GM21619 (cell line): ENCODE data around the gene THG1L.
"Not testable (repeated sequence)": the region's sequence is repeated elsewhere in the genome, so short reads cannot be mapped to it uniquely, and the experiment has no call there.

Experiments
- ATAC-seq: cut with Tn5 transposase; IDR thresholded peaks from one replicate; pipeline ENCODE4 v1.9.1; 2021; ENCODE audit not compliant: unreplicated experiment

Gene THG1L

DNA sequence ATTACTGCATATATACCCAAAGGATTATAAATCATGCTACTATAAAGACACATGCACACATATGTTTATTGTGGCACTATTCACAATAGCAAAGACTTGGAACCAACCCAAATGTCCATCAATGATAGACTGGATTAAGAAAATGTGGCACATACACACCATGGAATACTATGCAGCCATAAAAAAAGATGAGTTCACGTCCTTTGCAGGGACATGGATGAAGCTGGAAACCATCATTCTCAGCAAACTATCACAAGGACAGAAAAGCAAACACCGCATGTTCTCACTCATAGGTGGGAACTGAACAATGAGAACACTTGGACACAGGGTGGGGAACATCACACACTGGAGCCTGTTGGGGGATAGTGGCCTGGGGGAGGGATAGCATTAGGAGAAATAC lies 4.6 kb upstream of the THG1L start:
- ATAC-seq = not testable (repeated sequence)

DNA sequence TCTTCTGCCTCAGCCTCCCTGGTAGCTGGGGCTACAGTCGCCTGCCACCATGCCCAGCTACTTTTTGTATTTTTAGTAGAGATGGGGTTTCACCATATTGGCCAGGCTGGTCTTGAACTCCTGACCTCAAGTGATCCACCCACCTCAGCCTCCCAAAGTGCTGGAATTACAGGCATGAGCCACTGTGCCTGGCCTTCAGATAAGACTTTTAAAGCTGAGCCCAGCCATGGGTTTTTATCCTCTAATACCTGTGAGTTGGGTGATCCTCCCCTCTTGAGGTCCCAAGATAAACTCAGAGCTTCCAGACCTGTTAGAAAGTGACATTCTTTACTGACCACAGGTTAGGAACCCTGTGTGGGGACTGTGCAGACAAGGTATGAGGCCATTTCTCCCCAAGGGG lies 3.4 kb upstream of the THG1L start:
- ATAC-seq = not testable (repeated sequence)

DNA sequence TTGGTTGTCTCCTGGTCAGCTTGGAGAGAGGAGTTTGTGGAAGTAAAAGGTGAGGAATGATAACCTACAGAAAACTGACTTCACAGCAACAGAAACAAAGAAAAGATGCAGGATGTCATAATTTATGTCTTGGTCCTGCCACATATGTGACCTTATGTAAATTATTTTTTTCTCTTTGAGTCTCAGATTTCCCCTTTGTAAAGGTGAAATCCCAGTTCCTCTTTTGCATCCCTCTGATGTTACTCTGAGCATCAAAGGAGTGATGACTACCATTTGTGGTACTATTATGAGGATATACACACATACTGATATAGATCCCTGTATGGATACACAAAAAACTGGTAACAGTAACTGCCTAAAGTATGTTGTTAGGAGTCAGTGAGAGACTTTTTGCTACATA lies 1.4 kb upstream of the THG1L start:
- peak; percentile 65 for ATAC-seq

DNA sequence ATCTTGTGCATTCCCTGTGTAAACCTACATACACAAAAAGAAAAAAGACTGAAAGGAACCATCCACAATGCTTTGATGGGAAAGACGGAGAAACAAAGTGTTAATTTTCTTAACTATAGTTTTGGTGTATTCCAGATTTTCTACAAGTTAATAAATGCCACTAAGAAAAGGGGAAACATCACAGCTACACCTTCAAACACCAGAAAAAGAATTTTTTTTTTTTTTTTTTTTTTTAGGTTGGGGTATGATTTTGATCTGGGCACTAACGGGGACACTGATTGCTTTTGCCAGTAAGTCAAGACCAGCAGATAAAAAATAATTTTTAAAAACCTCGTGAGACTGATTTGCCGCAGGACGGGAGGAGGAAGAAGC lies 334 bp upstream of the THG1L start:
- no peak for ATAC-seq

DNA sequence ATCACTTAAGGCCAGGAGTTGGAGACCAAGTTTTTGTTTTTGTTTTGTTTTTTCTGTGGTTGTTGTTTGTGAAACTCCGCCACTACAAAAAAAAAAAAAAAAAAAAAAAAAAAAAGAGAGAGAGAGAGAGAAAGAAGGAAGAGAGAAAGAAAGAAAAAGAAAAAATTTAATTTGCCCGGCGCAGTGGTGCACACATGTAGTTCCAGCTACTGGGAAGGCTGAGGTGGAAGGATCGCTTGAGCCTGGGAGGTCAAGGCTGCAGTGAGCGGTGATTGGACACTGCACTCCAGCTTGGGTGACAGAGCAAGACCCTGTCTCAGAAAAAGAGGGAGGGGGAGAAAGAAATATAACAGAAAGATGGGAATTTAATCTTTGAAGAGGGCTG lies 902 bp downstream of the THG1L start:
- no peak for ATAC-seq

DNA sequence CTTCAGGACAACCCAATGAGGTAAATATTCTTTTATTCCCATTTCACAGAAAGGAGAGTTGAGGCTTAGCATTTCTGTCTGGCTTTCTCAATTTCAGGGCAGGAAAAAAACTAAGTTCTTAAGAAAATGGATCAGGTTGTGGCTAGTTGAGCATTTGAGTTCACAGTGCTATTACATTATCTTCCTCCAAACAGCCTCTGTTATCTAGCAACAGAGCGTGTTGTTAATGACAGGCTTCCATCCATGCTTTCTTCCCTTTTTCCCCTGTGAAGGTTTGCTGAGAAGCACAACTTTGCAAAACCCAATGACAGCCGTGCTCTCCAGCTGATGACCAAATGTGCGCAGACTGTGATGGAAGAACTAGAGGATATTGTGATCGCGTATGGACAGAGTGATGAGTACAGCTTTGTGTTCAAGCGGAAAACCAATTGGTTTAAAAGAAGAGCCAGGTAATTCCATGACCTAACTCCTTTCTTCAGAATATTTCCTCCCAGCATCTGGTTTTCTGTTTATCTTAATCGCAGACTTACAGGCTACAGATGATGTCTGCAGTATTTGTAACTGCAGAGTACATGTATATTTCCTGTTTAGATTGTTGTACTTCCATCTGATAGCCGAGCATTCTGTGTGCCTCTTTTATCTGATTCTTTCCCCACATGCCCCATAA lies 1.5 kb downstream of the THG1L start:
- no peak for ATAC-seq

DNA sequence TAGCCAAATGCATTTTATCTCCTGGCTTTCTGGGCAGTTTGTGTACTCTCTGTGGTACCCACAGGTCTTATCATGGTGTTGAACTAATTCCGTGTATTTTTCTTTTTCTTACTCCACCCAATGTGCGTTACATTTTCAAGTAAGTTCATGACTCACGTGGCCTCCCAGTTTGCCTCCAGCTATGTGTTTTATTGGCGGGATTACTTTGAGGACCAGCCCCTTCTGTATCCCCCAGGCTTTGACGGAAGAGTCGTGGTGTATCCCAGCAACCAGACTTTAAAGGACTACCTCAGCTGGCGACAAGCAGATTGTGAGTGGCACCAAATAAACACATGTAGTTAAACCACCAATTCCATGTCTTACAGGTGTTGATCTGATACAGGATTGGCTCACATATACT lies 3.2 kb downstream of the THG1L start:
- ATAC-seq = no peak

DNA sequence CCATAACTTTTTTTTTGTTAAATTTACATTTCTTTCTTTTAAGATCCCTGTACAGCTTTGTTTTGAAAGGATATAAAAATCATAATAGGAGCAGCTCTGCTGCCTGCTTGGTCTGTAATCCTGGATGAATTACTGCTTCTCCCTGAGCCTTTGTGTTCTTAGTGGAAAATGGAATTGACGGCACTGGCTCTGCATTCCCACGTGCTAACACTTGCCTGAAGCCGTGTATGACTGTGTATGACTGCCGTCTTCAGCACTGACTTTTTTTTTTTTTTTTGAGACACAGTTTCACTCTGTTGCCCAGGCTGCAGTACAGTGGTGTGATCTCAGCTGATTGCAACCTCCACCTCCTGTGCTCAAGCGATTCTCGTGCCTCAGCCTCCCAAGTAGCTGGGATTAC lies 4.8 kb downstream of the THG1L start:
- no peak for ATAC-seq

DNA sequence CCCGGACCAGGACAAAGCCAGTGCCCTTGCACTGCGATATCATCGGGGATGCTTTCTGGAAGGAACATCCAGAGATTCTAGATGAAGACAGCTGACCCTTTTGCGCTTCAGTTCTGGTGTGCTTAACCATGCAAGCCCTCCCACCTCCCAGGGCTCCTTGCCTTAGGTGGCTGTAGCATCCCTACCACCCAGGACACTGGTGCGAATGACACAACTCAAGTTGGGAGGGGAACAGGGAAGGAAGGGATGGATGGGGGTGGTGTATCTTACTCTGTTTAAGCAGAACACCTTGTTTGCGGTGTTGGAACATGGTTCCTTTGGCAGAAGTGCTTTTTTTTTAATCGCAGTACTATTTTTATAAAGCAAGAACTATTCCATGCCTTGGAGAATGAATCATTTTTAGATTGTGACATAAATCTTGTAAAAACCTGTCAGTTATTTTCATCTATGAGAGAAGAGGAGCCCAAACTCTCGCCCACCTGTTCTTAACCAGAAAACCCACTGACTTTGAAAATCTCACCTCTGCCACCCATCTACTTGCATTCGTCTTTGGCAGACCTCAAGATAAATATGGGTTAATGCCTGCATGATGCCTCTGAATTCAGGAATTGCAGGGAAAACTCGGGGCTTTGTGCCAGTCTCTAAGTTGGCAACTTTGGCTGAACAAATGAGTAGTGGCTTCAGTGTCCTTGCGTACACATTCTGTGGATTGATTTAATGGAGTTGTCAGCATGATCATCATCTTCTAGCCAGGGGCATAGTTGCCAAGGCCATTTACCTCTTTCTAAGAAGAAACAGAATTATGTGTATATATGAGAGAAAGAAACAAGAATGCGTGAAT lies 8.4 kb downstream of the THG1L start:
- ATAC-seq = no peak

DNA sequence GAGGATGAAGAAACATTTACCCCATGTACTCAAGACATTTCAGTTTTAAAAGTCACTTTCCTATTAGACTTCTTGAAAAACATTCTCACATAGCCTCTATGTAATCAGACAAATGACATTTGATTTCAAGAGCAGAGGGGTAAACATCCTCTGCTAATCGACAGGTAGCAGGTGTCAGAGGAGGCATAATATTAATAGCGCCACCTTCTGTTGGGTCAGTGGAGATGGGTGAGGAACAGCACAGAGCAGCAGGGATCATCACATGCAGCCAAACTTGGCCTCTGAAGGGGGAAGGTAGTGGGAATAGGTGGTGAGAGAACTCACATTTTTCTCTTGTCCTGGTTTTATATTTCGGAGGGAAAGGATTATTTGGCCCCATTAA lies 9.0 kb downstream of the THG1L start:
- ATAC-seq = no peak

DNA sequence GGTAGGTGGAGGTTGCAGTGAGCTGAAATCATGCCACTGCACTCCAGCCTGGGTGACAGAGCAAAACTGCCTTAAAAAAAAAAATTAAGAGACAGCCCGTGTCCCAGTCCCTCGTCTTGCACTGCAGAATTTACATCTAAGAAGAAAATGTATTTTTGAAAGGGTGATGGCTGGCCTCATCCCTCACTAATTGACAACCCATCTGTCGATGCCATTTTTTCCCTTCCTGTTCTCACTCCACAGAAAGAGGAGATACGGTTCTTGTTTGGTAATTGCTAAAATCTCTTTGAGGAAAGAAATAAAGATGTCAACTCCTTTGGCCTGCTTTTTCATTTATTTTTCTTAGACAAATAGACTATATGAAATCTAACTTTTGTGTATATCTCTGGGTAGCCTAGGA lies 9.9 kb downstream of the THG1L start:
- ATAC-seq = no peak

DNA sequence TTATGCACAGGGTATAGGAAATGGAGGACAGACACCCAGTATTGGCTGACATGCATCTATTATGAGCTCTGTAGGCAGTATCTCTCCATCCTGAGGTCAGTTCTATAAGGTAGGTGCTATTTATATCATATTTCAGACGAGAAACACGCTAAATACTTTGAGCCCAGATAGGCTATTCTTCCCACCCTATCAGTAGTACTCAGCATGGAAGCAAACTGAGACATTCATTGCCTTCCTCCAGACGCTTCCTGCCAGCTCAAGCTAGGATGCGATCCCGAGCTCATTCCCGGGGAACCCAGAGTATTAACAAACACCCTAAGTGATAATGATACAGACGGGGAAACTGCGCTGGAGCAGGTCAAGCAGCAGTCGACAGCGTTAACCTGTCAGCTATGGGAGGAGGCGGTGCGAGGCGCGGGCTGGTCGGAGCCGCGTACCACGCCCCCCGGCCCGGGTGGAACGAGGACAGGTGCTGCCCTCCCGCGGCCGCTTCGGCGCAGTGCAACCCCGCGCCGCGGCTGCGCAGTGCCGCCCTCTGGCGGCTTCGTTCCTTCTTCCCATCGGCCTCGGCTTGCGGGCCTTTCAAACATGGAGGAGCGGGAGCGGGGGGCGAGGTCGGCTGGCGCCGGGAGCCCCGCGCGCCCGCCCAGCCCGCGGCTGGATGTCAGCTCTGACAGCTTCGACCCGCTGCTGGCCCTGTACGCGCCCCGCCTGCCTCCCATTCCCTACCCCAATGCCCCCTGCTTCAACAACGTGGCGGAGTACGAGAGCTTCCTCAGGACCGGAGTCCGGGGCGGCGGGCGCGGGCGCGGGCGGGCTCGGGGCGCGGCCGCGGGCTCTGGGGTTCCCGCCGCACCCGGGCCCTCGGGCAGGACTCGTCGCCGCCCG lies 12.2 kb downstream of the THG1L start, which contains the start of gene LSM11:
Gene LSM11 (plus strand): TSS at position 550 of the 888 bp plus-strand sequence. CDS start 39 bp downstream, at position 589.
- ATAC-seq = peak; percentile 95

DNA sequence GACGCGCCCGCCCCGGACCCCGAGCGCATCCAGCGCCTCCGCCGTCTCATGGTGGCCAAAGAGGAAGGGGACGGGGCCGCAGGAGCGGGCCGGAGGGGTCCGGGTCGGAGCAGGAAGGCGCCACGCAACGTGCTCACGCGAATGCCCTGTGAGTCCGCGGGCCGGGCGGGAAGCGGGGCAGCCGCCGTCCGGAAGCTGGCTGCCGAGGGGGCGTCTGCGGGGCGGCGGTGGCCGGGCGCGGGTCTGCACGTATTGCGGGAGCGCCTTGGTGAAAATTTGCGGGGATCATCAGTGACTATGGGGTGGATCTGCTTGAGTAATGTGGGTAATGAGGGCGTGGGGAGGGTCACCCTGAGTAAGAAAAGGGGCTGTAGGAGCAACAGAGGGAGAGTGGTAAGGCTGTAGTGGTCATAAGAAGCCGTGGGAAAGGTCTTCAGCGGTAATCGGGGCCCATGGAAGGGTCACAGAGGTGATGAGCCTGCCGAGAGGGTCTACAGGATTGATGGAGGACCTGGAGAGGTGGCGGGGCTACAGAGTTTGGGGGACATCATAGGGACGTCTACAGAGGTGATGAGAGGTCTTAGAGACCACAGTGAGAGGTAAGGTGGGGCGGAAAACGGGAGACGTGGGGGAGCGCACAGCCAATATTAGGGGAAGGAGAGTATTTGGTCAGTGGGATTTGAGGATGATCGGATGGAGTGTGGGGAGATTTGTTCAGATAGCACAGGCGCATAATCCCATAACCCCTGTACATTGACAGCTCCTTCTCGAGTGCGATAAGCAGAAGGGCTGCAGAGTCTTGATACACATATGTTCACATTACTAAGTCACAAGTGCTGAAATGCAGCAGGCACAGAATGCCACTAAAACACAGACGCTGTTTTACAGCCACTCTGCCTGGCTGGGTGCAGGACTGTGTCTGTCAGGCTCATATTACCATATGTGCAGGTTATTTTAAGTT lies 13.1 kb downstream of the THG1L start:
- no peak for ATAC-seq

DNA sequence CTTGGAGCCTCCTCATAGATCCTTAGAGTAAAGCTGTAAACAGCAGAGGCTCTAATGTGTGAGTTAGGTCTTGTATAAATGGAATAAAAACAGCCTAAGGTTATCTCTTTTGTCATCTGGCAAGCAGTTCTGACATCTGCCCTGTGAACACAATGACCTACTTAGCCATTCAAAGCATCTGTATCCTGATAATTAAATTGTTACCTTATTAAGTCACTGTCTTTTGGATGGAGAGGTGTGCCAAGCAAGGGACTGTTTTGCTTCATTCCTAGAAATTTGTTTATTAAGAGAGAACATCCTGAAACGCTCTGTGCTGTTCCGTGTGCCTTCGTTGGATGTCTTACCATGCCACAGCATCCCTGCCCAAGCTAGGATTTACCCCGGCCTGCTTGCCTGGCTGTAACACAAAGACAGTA lies 13.8 kb downstream of the THG1L start:
- no peak for ATAC-seq

DNA sequence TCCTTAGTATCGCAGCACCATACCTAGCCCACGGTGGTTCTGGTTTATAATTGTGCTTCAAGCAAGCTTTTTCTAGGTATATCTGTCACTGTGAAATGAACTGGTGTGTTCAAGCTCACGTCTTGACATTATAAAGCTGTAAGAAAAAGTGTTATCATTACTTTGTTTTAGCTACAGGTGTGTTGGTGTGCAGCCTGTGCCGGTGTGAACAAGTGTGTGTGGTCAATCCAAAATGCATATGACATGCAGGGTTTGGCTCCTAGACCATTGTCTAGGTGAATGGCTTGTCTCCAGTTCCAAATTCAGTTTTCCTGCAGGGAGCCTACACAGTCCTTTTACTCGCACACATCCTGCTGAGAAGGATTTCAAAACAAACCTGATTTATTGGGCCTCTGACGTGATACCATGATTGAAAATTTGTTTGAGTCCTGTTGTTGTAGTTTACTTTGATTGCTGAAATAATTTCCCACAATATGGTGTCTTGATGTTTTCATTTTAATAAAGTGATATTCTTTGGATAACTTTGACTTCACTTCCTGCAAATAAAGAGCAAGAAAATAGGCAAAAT lies 16.0 kb downstream of the THG1L start:
- no peak for ATAC-seq

DNA sequence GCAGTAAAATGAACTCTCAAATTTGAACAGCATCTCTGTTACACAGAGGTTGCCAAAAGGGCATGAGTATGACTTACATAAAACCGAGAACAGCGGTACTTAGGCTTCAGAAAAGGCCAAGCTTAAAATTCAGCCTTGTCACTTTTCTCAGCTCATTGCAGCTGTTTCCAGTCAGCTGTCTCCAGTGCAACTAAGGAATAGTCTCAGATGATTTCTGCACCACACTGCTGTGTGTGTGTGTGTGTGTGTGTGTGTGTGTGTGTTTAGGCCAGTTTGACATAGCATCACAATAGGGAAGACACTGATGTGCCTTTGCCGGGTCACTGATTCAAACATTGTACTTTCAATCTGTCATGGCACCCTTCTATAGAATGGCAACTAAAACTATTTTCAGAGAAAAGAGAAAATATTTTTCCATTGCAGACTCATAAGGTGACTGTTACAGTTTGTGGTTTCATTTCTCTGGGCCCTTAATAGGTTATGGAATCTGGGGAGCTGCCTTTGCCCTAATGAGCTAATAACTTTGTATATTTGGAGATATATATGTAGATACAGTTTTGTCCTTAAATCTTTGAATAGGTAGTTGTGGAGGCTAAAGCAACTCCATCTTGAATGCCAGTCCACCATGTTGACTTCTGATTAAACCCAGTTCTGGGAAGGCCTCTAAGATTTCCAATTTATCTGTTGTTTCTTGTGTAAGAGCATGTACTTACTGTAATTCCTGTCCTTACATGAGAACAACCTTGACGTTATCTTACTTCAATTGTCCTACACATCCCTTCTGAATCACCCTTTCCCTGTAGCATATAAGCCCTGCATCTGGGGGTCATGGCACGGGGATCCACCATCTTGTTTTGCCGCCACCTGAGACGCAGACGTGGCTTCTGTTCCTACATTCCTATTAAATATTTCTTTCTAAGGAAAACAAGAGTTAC lies 16.8 kb downstream of the THG1L start:
- ATAC-seq = no peak

DNA sequence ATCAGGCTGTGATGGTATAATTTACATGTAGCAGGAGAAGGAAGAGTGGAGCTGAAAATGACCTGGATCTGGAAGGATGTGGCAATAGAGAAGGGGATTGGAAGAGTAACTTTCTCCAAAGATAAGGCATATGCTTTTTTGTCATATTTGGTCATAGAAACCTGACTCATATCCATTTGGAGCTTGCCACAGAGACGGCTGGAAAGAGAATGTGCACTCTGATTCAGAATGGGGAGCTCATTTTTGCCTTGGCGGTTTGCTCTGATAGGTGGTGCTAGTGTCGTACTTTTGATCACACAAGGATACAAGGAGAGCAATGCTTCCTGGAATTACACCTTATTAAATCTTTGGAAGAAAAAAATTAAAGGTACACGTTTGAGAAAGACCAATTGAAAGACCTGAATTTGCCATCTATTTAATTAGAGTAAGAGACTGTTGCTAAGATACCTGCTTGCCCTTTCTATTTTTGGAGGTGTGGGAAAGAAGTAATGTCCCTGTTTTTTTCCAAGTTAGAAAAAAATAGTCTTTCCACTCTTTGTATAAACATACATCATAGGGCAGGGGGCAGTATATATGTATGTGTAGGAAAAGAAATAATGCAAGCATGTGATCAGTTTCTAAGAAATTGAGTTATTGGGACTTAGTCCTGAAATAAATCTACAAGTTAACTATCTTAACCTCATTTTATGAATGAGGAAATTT lies 17.7 kb downstream of the THG1L start:
- ATAC-seq = no peak

DNA sequence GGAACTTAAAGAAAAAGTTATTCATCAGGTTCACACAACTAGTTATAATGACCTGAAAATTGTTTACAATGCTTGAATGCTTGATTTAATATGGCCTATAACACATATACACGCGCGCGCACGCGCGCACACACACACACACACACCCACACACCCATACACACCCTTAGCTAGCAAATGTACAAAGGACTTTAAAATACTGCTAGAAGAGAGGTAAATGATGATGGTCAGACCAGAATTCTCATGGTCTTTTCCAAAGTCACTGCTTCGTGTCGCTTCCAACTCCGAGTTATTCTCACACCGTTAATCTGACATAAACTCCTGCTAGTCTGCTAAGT lies 18.2 kb downstream of the THG1L start:
- no peak for ATAC-seq

DNA sequence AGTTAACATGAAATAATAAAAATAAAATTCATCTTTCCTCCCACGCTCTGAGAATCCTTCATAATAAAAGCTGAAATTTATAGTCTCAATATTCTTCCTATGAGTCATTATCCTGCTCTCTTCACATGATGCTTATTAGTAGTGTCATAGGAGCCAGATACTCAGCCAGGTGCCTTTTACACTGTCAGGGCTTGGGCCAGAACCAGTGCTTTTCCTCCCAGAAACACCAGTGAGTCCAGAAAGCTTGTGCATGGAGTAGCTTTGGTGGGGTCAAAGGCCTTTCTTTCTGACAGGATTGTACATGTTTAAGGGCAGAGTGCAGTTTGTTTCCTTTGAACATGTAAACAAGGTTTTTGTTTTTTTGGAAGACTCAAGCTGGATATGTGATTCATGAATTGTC lies 19.1 kb downstream of the THG1L start:
- ATAC-seq = no peak
